PC-3 (cell line): ENCODE measurements around the gene PCA3. TPM values are rescaled to one million over a fixed set of nuclear protein-coding genes. Genes with fewer than 3 reads are reported as not detected.
"Not testable (repeated sequence)": the region's sequence is repeated elsewhere in the genome, so short reads cannot be mapped to it uniquely, and the experiment has no call there.

ENCODE experiments used
- ATAC-seq: fragments of 200-7000 bp; cut with Tn5 transposase; 2 replicates; pipeline ENCODE4 v1.9.1; 2020; ENCODE audit warnings: mild to moderate bottlenecking, moderate library complexity
- BruUV-seq: library from RNA; stranded (reverse); fragments of 400-500 nt; replicated peaks from 2 replicates; lab custom pipeline; 2021; lab: Mats Ljungman, UMichigan
- CTCF ChIA-PET: fragments of 300-600 bp; sonication (Branson Sonifier 250); formaldehyde crosslinking; loops from one replicate; lab custom pipeline; 2022; ENCODE audit warnings: antibody characterized with exemption; lab: Charles Lee
- POLR2A ChIA-PET: fragments of 300-600 bp; sonication (Branson Sonifier 250); formaldehyde crosslinking; loops from one replicate; lab custom pipeline; 2022; ENCODE audit warnings: antibody characterized with exemption; ENCODE audit not compliant: unreplicated experiment; lab: Charles Lee
- DNase-seq: peaks from one replicate; pipeline ENCODE4 v3.0.0-alpha.2; 2015
- H2AFZ ChIP-seq: fragments of 300-600 bp; sonication (generic); 2 replicates; pipeline ENCODE4 v1.6.0; 2016; ENCODE audit warnings: antibody characterized with exemption, low read length
- H3F3A ChIP-seq: fragments of 300-600 bp; sonication (generic); one replicate; pipeline ENCODE4 v1.6.0; 2017; ENCODE audit warnings: antibody characterized with exemption, low read length, control low read depth, mild to moderate bottlenecking; ENCODE audit not compliant: unreplicated experiment
- H3K27ac ChIP-seq: fragments of 300-600 bp; sonication (generic); 2 replicates; pipeline ENCODE4 v1.5.1; 2016; ENCODE audit warnings: mild to moderate bottlenecking, low read length
- H3K27me3 ChIP-seq: fragments of 300-600 bp; sonication (generic); 2 replicates; pipeline ENCODE4 v1.6.1; 2016; ENCODE audit warnings: low read length, mixed read lengths
- H3K36me3 ChIP-seq: fragments of 300-600 bp; sonication (generic); 2 replicates; pipeline ENCODE4 v1.6.1; 2016; ENCODE audit warnings: low read depth, mixed run types, low read length, mixed read lengths
- H3K4me1 ChIP-seq: fragments of 300-600 bp; sonication (generic); 2 replicates; pipeline ENCODE4 v1.5.1; 2016; ENCODE audit warnings: low read length; ENCODE audit not compliant: insufficient read depth
- H3K4me2 ChIP-seq: fragments of 300-600 bp; sonication (generic); 2 replicates; pipeline ENCODE4 v1.6.0; 2016; ENCODE audit warnings: low read length
- H3K4me3 ChIP-seq: fragments of 300-600 bp; sonication (generic); 2 replicates; pipeline ENCODE4 v1.5.1; 2016; ENCODE audit warnings: mild to moderate bottlenecking, low read length, mixed read lengths
- H3K79me2 ChIP-seq: fragments of 300-600 bp; sonication (generic); 2 replicates; pipeline ENCODE4 v1.6.1; 2017; ENCODE audit warnings: low read length, mixed read lengths
- H3K9ac ChIP-seq: fragments of 300-600 bp; sonication (generic); 2 replicates; pipeline ENCODE4 v1.6.0; 2016; ENCODE audit warnings: mild to moderate bottlenecking, low read length
- H3K9me2 ChIP-seq: fragments of 300-600 bp; sonication (generic); replicated peaks from 2 replicates; pipeline ENCODE4 v1.6.1; 2016; ENCODE audit warnings: mixed run types, low read length, mixed read lengths
- H3K9me3 ChIP-seq: fragments of 300-600 bp; sonication (generic); 2 replicates; pipeline ENCODE4 v1.6.1; 2016; ENCODE audit warnings: low read length, mixed read lengths
- H4K20me1 ChIP-seq: fragments of 300-600 bp; sonication (generic); 2 replicates; pipeline ENCODE4 v1.6.1; 2016; ENCODE audit warnings: low read length, mixed read lengths
- CTCF ChIP-seq: fragments of 300-600 bp; sonication (generic); conservative IDR thresholded peaks from 2 replicates; pipeline ENCODE4 v1.5.1; 2017; ENCODE audit warnings: antibody characterized with exemption, low read depth, mild to moderate bottlenecking, low read length
- EZH2 ChIP-seq: fragments of 300-600 bp; sonication (generic); IDR thresholded peaks from one replicate; pipeline ENCODE4 v1.6.1; 2017; ENCODE audit warnings: antibody characterized with exemption, mild to moderate bottlenecking, low read length; ENCODE audit not compliant: unreplicated experiment
- EZH2phosphoT487 ChIP-seq: fragments of 300-600 bp; sonication (generic); IDR thresholded peaks from 2 replicates; pipeline ENCODE4 v1.6.1; 2018; ENCODE audit warnings: mild to moderate bottlenecking, antibody characterized with exemption, low read length, borderline replicate concordance
- intact Hi-C: fragments of 100-400 bp; cut with micrococcal nuclease; formaldehyde crosslinking; loops from 2 replicates; pipeline ENCODE4 v1.9.0; 2023
- total RNA-seq: library from RNA; depleted of rRNA; stranded (reverse); fragments of >200 nt; gene quantifications from 2 replicates; pipeline ENCODE4 v1.2.3, GENCODE V29; 2014

Gene PCA3
- total RNA-seq, 1 experiment from 2014 or later, result not detected

GRCh38 chr9:76737154-76737902, 26.9 kb upstream of the PCA3 start:
- no peak for ATAC-seq
- Histone ChIP-seq H2AFZ (no peak overlapping the region), H3K9ac (no peak overlapping the region), H3K79me2 (no peaks in the 10 kb centered on the region), H3K27ac (no peak overlapping the region), H3K4me1 (no peaks in the 10 kb centered on the region), H3K4me3 (no peak overlapping the region), H3F3A (no peaks in the 10 kb centered on the region), H3K27me3 (peaks cover 16% of the 10 kb centered on the region; the same call in 1 of the 2 replicates), H4K20me1 (no peaks in the 10 kb centered on the region), H3K4me2 (no peak overlapping the region), H3K9me3 (no peaks in the 10 kb centered on the region), H3K36me3 (no peaks in the 10 kb centered on the region), H3K9me2 (no peaks in the 10 kb centered on the region)
- intact Hi-C loops, result no loop called here
- TF ChIP-seq EZH2 (no peak), CTCF (no peak)
- BruUV-seq, result no TSS peak
- ChIA-PET POLR2A (interaction anchor here (0.5 kb wide), 1 partner anchor 56 kb away, joined by 4 read pairs; no protein-coding TSS in a partner anchor), CTCF (no interaction called here)
- no peak for DNase-seq

DNA sequence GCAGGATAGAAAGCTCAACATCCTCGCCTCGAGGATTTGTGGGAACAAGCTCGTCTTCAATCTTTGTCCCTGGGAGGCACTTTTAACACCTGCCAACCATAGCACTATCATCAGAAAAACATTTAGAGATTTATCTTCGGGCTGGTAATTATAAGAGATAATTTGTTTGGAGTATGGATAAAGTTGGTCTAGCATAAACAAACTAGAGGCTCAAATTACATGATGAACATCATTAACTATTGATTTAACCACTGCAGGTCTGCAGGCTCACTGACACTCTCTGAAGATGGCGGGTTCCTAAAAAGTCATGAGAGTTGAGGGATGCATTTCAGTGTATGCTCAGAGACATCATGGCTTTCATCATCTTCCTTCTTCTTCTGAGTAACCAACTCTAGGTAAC, 25.8 kb upstream of the PCA3 start:
- ATAC-seq (no peak), DNase-seq (no peak)
- Histone ChIP-seq H3K9ac (no peak overlapping the region), H3K27me3 (peaks cover 16% of the 10 kb centered on the region; the same call in 1 of the 2 replicates), H3K9me2 (no peaks in the 10 kb centered on the region), H3K79me2 (no peaks in the 10 kb centered on the region), H3K4me3 (no peak overlapping the region), H3K4me2 (no peak overlapping the region), H3K36me3 (no peaks in the 10 kb centered on the region), H3K9me3 (no peaks in the 10 kb centered on the region), H2AFZ (no peak overlapping the region), H3F3A (no peaks in the 10 kb centered on the region), H4K20me1 (no peaks in the 10 kb centered on the region), H3K27ac (no peak overlapping the region), H3K4me1 (no peaks in the 10 kb centered on the region)
- ChIA-PET CTCF (no interaction called here), POLR2A (no interaction called here)
- BruUV-seq, result no TSS peak
- intact Hi-C loops, result no loop called here
- no peak for TF ChIP-seq CTCF
- no peak for TF ChIP-seq EZH2phosphoT487
- TF ChIP-seq EZH2, result no peak

GRCh38 chr9:76741524-76741923, 22.7 kb upstream of the PCA3 start:
- no peak for DNase-seq
- H3K9ac ChIP-seq, result no peak overlapping the region
- no peaks in the 10 kb centered on the region for H4K20me1 ChIP-seq
- no peaks in the 10 kb centered on the region for H3K9me3 ChIP-seq
- no peaks in the 10 kb centered on the region for H3K4me1 ChIP-seq
- H3K4me2 ChIP-seq, result no peak overlapping the region
- H3K27ac ChIP-seq, result no peak overlapping the region
- TF ChIP-seq CTCF, result no peak
- no peak for TF ChIP-seq EZH2phosphoT487
- no peak for TF ChIP-seq EZH2
- ChIA-PET POLR2A (interaction anchor here (0.6 kb wide), 1 partner anchor 60 kb away, joined by 4 read pairs; no protein-coding TSS in a partner anchor), CTCF (no interaction called here)
- no peaks in the 10 kb centered on the region for H3K79me2 ChIP-seq
- no peaks in the 10 kb centered on the region for H3K9me2 ChIP-seq
- intact Hi-C loops, result no loop called here
- BruUV-seq, result no TSS peak
- peaks cover 16% of the 10 kb centered on the region; the same call in 1 of the 2 replicates for H3K27me3 ChIP-seq
- H2AFZ ChIP-seq, result no peak overlapping the region
- H3K36me3 ChIP-seq, result no peaks in the 10 kb centered on the region
- no peak overlapping the region for H3K4me3 ChIP-seq
- no peaks in the 10 kb centered on the region for H3F3A ChIP-seq
- no peak for ATAC-seq

DNA sequence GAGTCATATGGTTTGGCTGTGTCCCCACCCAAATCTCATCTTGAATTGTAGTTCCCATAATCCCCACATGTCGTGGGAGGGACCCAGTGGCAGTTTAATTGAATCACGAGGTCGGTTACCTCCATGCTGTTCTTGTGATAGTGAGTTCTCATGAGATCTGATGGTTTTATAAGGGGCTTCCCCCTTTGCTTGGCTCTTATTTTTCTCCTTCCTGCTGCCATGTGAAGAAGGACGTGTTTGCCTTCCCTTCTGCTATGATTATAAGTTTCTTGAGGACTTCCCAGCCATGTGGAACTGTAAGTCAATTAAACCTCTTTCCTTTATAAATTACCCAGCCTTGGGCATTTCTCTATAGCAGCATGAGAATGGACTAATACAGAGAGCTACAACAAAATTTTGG, 21.3 kb upstream of the PCA3 start:
- H3K79me2 ChIP-seq, H3K4me1 ChIP-seq, H4K20me1 ChIP-seq, H3K9ac ChIP-seq, H3K36me3 ChIP-seq, ATAC-seq, H3K4me2 ChIP-seq, intact Hi-C loops, POLR2A ChIA-PET, H3K4me3 ChIP-seq, H2AFZ ChIP-seq, BruUV-seq, H3F3A ChIP-seq, DNase-seq, H3K27ac ChIP-seq, H3K9me2 ChIP-seq, H3K9me3 ChIP-seq, CTCF ChIA-PET: not testable (repeated sequence)
- peaks cover 16% of the 10 kb centered on the region; the same call in 1 of the 2 replicates for H3K27me3 ChIP-seq
